IMR-90 (cell line): ENCODE data around the gene SPRED2.

Experiments
- NFE2L2 ChIP-seq: fragments of 150-350 bp; IDR thresholded peaks from 2 replicates; pipeline ENCODE4 v1.6.1; 2016; ENCODE audit warnings: low read depth, mild to moderate bottlenecking, low read length
- RAD21 ChIP-seq: IDR thresholded peaks from 2 replicates; pipeline ENCODE4 v1.6.1; 2012; ENCODE audit warnings: low read length, improper control_type of control experiment

- TF ChIP-seq NFE2L2 (no peak), RAD21 (no peak)
These were observed 775 bp downstream of the SPRED2 start for GRCh38 chr2:65431421-65432226.
